HG03565 (cell line): ENCODE results near the gene RPP25L.

Experiments used
- ATAC-seq: cut with Tn5 transposase; IDR thresholded peaks from one replicate; pipeline ENCODE4 v1.9.1; 2021; ENCODE audit warnings: mild to moderate bottlenecking, moderate library complexity; ENCODE audit not compliant: unreplicated experiment

The RPP25L gene

GRCh38 chr9:34612788-34613390 is 992 bp upstream of the RPP25L start:
- no peak for ATAC-seq

GRCh38 chr9:34611251-34611810 is 566 bp downstream of the RPP25L start:
- no peak for ATAC-seq

- no peak for ATAC-seq
Measured at GRCh38 chr9:34610434-34611206, 1.3 kb downstream of the RPP25L start.

GRCh38 chr9:34607331-34607730 is 4.6 kb downstream of the RPP25L start:
- ATAC-seq, result no peak

GRCh38 chr9:34606905-34607304 is 5.0 kb downstream of the RPP25L start:
- no peak for ATAC-seq

- no peak for ATAC-seq
Measured at GRCh38 chr9:34606190-34606589, 5.7 kb downstream of the RPP25L start.

GRCh38 chr9:34603610-34604231 is 8.2 kb downstream of the RPP25L start:
- ATAC-seq, result peak; percentile 49

GRCh38 chr9:34601937-34602573 is 9.8 kb downstream of the RPP25L start:
- no peak for ATAC-seq

- no peak for ATAC-seq
Measured at GRCh38 chr9:34600908-34601307, 11.0 kb downstream of the RPP25L start.

- no peak for ATAC-seq
Measured at GRCh38 chr9:34599546-34599945, 12.4 kb downstream of the RPP25L start.

GRCh38 chr9:34594177-34594576 is 17.7 kb downstream of the RPP25L start:
- ATAC-seq, result no peak

GRCh38 chr9:34592895-34593601 is 18.8 kb downstream of the RPP25L start:
- ATAC-seq, result no peak

GRCh38 chr9:34591917-34592866 is 19.7 kb downstream of the RPP25L start:
- ATAC-seq, result no peak

- ATAC-seq, result no peak
Measured at GRCh38 chr9:34591248-34591916, 20.5 kb downstream of the RPP25L start.

GRCh38 chr9:34590381-34591247 is 21.3 kb downstream of the RPP25L start:
- no peak for ATAC-seq

GRCh38 chr9:34589636-34590380 is 22.1 kb downstream of the RPP25L start, which contains the start of gene CNTFR:
TSS of gene CNTFR (minus strand) at chr9:34589724. CDS start at chr9:34568981, 20,743 bp downstream.
- no peak for ATAC-seq
